Panc1 (cell line): ENCODE results near the gene PLP1. TPM values are rescaled to one million over a fixed set of nuclear protein-coding genes. Genes with fewer than 3 reads are reported as not detected.

Source experiments
- ATAC-seq: fragments of 200-7000 bp; cut with Tn5 transposase; 2 replicates; pipeline ENCODE4 v1.9.1; 2020; ENCODE audit warnings: mild to moderate bottlenecking, moderate library complexity
- BruUV-seq: library from RNA; stranded (reverse); fragments of 400-500 nt; replicated peaks from 2 replicates; lab custom pipeline; 2021; lab: Mats Ljungman, UMichigan
- CTCF ChIA-PET: fragments of 300-600 bp; sonication (Branson Sonifier 250); formaldehyde crosslinking; loops from one replicate; lab custom pipeline; 2022; ENCODE audit warnings: antibody characterized with exemption; lab: Charles Lee
- POLR2A ChIA-PET: fragments of 300-600 bp; sonication (Branson Sonifier 250); formaldehyde crosslinking; loops from one replicate; lab custom pipeline; 2022; ENCODE audit warnings: antibody characterized with exemption; lab: Charles Lee
- DNase-seq: peaks from one replicate; pipeline ENCODE4 v3.0.0-alpha.2; 2010; ENCODE audit warnings: low read depth, low spot score
- H3K27ac ChIP-seq: 2 replicates; pipeline ENCODE4 v1.5.1; 2011; ENCODE audit warnings: mild to moderate bottlenecking, low read length, inconsistent platforms
- H3K27me3 ChIP-seq: fragments of 200-500 bp; sonication (Bioruptor generic); 2 replicates; pipeline ENCODE4 v1.6.0; 2014; ENCODE audit warnings: low read length, inconsistent platforms; ENCODE audit not compliant: control insufficient read depth, insufficient read depth
- H3K36me3 ChIP-seq: fragments of 200-500 bp; sonication (Bioruptor generic); 2 replicates; pipeline ENCODE4 v1.5.1; 2014; ENCODE audit warnings: inconsistent platforms, mild to moderate bottlenecking, low read length, moderate library complexity; ENCODE audit not compliant: control insufficient read depth, insufficient read depth
- H3K4me1 ChIP-seq: 2 replicates; pipeline ENCODE4 v1.5.1; 2011; ENCODE audit warnings: inconsistent platforms, mild to moderate bottlenecking, low read length, moderate library complexity; ENCODE audit not compliant: control insufficient read depth, insufficient read depth
- H3K4me3 ChIP-seq, 2 experiments: 2 replicates each; pipeline ENCODE4 v1.5.1; 2011 to 2012; ENCODE audit warnings: low read depth in 2 of 2, low read length in 2 of 2, mild to moderate bottlenecking in 2 of 2, inconsistent platforms in 1 of 2, moderate library complexity in 1 of 2
- H3K9me3 ChIP-seq: fragments of 200-500 bp; sonication (Bioruptor generic); 2 replicates; pipeline ENCODE4 v1.5.1; 2014; ENCODE audit warnings: low read depth, mild to moderate bottlenecking, inconsistent platforms, low read length, moderate library complexity; ENCODE audit not compliant: control insufficient read depth, insufficient read depth
- CTCF ChIP-seq: fragments of 450-650 bp; IDR thresholded peaks from 2 replicates; pipeline ENCODE4 v1.5.1; 2017; ENCODE audit warnings: mild to moderate bottlenecking
- POLR2AphosphoS5 ChIP-seq: IDR thresholded peaks from 2 replicates; pipeline ENCODE4 v1.6.1; 2012; ENCODE audit warnings: mild to moderate bottlenecking, low read depth, low read length, moderate library complexity
- REST ChIP-seq, 2 experiments: IDR thresholded peaks; 2 replicates each; pipeline ENCODE4 v1.6.1; 2011 to 2012; ENCODE audit warnings: low read depth in 2 of 2, control low read depth in 1 of 2, low read length in 1 of 2, mild to moderate bottlenecking in 1 of 2, moderate library complexity in 1 of 2; ENCODE audit not compliant: insufficient read depth in 1 of 2
- SIN3A ChIP-seq: IDR thresholded peaks from 2 replicates; pipeline ENCODE4 v1.6.1; 2012; ENCODE audit warnings: low read depth, mild to moderate bottlenecking, low read length, moderate library complexity, borderline replicate concordance; ENCODE audit not compliant: insufficient read depth
- TCF7L2 ChIP-seq: IDR thresholded peaks from 2 replicates; pipeline ENCODE4 v1.6.1; 2011; ENCODE audit warnings: mild to moderate bottlenecking, low read depth, low read length, inconsistent platforms
- in situ Hi-C: cut with HindIII; loops from 2 replicates; pipeline ENCODE4 v1.10.0; 2016; ENCODE audit warnings: low sequenced_read_pairs, low pct_unique_long_range_greater_than_20kb
- intact Hi-C: fragments of 100-400 bp; cut with micrococcal nuclease; formaldehyde crosslinking; loops from one replicate; pipeline ENCODE4 v1.10.0; 2022; ENCODE audit not compliant: unreplicated experiment
- total RNA-seq: library from RNA; stranded (reverse); gene quantifications from one replicate; pipeline ENCODE4 v1.2.1, GENCODE V29; 2021; ENCODE audit not compliant: unreplicated experiment

PLP1 gene
- total RNA-seq, 1 experiment from 2014 or later, result 0.13 TPM

- no peak overlapping the region for H3K4me3 ChIP-seq
- H3K9me3 ChIP-seq, result no peaks in the 10 kb centered on the region
- POLR2A ChIA-PET, result no interaction called here
- no peaks in the 10 kb centered on the region for H3K4me1 ChIP-seq
- no peak for DNase-seq
- no peaks in the 10 kb centered on the region for H3K27me3 ChIP-seq
- H3K27ac ChIP-seq, result no peak overlapping the region
- in situ Hi-C loops (no loop called here), intact Hi-C loops (no loop called here)
- ATAC-seq, result no peak
- H3K36me3 ChIP-seq, result no peaks in the 10 kb centered on the region
- CTCF ChIA-PET, result no interaction called here
- BruUV-seq, result no TSS peak
- TF ChIP-seq TCF7L2, result no peak
- TF ChIP-seq CTCF, result no peak
- no peak for TF ChIP-seq REST (IDR thresholded peaks at IDR 0.05; ENCODE audit: insufficient read depth in 1 of 2, low read depth in 2 of 2, low read length in 1 of 2)
- TF ChIP-seq SIN3A, result no peak
- no peak for TF ChIP-seq POLR2AphosphoS5
Measured at GRCh38 chrX:103742339-103742738, 34.3 kb upstream of the PLP1 start.

- ChIA-PET CTCF (no interaction called here), POLR2A (no interaction called here)
- DNase-seq, result no peak
- no TSS peak for BruUV-seq
- Histone ChIP-seq H3K36me3 (no peaks in the 10 kb centered on the region), H3K27ac (no peak overlapping the region), H3K4me1 (no peaks in the 10 kb centered on the region), H3K4me3 (no peak overlapping the region), H3K9me3 (no peaks in the 10 kb centered on the region), H3K27me3 (peaks cover 5% of the 10 kb centered on the region; the same call in 1 of the 2 replicates)
- intact Hi-C loops, result no loop called here
- in situ Hi-C loops, result no loop called here
- TF ChIP-seq SIN3A, result no peak
- TF ChIP-seq REST (IDR thresholded peaks at IDR 0.05; ENCODE audit: insufficient read depth in 1 of 2, low read depth in 2 of 2, low read length in 1 of 2), result no peak
- TF ChIP-seq CTCF, result no peak
- TF ChIP-seq TCF7L2, result no peak
- TF ChIP-seq POLR2AphosphoS5, result no peak
- no peak for ATAC-seq
Measured at GRCh38 chrX:103747163-103747562, 29.5 kb upstream of the PLP1 start.
